Measurements from ENCODE around the gene ADGRL3.

The ADGRL3 gene

DNA sequence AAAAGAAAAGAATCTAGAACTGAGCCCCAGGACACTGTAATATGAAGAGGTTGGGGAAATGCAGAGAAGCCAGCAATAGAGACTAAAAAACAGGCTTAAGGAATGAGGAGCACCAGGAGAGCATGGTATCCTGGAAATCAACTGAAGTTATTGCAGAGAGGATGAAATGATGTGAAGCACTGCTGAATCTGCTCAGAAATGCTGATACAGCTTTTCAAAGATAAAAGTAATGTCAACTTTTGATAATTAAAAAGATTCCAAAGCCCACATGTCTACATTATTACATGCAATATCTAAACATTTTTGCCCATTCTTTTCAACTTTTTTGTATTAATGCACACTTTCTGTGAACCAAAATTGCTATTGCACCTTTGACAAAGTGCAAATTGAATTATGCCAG lies 718.4 kb downstream of the ADGRL3 start (continued):
- TF ChIP-seq, protein P1, sequence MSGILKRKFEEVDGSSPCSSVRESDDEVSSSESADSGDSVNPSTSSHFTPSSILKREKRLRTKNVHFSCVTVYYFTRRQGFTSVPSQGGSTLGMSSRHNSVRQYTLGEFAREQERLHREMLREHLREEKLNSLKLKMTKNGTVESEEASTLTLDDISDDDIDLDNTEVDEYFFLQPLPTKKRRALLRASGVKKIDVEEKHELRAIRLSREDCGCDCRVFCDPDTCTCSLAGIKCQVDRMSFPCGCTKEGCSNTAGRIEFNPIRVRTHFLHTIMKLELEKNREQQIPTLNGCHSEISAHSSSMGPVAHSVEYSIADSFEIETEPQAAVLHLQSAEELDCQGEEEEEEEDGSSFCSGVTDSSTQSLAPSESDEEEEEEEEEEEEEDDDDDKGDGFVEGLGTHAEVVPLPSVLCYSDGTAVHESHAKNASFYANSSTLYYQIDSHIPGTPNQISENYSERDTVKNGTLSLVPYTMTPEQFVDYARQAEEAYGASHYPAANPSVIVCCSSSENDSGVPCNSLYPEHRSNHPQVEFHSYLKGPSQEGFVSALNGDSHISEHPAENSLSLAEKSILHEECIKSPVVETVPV (CRISPR knock-in tag; IDR thresholded peaks at IDR 0.05): no peak

DNA sequence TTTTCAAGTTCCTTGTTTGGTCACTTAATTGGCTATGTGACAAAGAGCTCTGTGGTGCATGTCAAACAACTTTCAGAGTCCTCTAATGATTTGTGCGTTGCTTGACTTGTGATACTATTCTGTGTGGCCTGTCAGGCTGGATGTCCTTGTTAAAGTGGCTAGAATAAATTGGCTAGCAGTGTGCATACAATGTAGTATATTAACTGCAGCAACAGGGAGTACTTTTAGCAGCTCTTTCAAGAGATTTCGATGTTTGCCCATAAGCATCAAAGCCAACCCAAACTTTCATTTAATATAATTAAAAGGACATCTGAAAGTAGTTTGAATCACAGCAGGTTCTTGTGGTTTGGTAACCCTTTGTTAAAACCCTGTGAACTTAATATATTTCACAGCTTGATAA lies 718.9 kb downstream of the ADGRL3 start:
- no peak for TF ChIP-seq TOX (CRISPR knock-in tag; IDR thresholded peaks at IDR 0.05; ENCODE audit: borderline replicate concordance)
- ATAC-seq: no peak

DNA sequence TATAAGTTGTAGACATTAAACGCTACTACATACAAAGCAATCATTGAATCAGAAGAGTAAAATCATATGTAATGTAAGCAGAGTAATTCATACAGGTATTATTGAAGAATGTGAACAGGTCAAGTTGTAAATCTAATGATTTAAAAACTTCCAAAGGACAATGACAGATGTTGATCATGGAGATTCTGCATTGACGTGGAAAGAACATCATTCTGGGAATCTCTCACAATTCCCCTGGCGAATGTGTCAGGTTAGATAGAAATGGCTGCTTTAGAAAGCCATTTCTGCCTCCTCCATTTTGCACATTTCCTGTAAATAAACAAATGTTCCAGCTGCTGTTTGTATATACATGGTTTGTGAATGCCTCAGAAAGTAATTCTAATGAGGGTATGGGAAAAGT lies 719.4 kb downstream of the ADGRL3 start:
- ATAC-seq: no peak
- TF ChIP-seq, protein P1 (CRISPR knock-in tag; IDR thresholded peaks at IDR 0.05): no peak
- TF ChIP-seq GLIS3 (CRISPR knock-in tag; IDR thresholded peaks at IDR 0.05) (no peak), TOX (CRISPR knock-in tag; IDR thresholded peaks at IDR 0.05; ENCODE audit: borderline replicate concordance) (no peak), BACH2 (CRISPR knock-in tag; IDR thresholded peaks at IDR 0.05; ENCODE audit: borderline replicate concordance) (no peak), ZNF8 (CRISPR knock-in tag; IDR thresholded peaks at IDR 0.05) (no peak), ZFP30 (CRISPR knock-in tag; IDR thresholded peaks at IDR 0.05) (no peak), OSR1 (CRISPR knock-in tag; IDR thresholded peaks at IDR 0.05) (no peak), CSDC2 (CRISPR knock-in tag; IDR thresholded peaks at IDR 0.05) (no peak), ISL1 (CRISPR knock-in tag; IDR thresholded peaks at IDR 0.05) (no peak), ZNF565 (CRISPR knock-in tag; conservative IDR thresholded peaks at IDR 0.05; ENCODE audit: low read depth) (no peak)
- TF ChIP-seq, protein P2, sequence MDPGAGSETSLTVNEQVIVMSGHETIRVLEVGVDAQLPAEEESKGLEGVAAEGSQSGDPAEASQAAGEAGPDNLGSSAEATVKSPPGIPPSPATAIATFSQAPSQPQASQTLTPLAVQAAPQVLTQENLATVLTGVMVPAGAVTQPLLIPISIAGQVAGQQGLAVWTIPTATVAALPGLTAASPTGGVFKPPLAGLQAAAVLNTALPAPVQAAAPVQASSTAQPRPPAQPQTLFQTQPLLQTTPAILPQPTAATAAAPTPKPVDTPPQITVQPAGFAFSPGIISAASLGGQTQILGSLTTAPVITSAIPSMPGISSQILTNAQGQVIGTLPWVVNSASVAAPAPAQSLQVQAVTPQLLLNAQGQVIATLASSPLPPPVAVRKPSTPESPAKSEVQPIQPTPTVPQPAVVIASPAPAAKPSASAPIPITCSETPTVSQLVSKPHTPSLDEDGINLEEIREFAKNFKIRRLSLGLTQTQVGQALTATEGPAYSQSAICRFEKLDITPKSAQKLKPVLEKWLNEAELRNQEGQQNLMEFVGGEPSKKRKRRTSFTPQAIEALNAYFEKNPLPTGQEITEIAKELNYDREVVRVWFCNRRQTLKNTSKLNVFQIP (CRISPR knock-in tag; IDR thresholded peaks at IDR 0.05; ENCODE audit: borderline replicate concordance, low read depth): no peak

DNA sequence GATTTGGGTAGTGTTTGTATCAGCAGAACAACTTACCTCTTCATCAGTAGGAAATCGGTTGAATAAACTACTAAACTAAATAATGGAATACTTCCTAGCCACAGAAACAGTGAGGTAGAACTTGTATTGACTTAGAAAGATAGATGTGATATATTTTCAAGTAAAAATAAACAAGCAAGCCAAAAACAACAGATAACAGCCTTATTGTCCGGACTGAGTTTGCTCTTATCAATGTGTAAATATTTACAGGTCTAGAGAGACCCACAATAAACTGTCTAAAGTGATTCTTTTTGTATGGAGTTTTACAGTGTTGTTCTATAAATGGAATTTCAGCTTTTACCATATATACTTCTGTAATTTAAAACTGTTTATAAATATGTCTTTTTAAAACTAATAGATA lies 721.8 kb downstream of the ADGRL3 start:
- ATAC-seq: no peak
- TF ChIP-seq, protein P1 (CRISPR knock-in tag; IDR thresholded peaks at IDR 0.05): no peak

DNA sequence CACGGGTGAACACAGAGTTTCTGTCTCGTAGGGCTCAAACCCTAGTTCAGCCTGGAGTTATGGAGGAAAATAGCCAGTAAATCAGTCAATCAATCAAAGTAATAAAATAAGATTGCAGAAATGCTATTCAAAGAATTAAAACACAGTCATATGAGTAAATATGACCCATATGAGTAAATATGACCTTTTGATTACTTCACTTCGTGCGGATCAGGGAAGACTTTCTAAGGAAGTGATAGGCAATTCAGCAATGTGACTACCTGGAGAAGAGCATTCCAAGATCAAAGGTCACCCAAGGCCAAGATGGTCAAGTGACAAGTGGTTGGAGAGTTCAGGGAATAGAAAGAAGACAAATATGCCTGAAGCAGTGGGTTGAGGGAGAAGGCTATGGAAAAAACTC lies 722.6 kb downstream of the ADGRL3 start:
- no peak for ATAC-seq
- TF ChIP-seq, protein P2 (CRISPR knock-in tag; IDR thresholded peaks at IDR 0.05; ENCODE audit: borderline replicate concordance, low read depth): no peak
- no peak for TF ChIP-seq ISL1 (CRISPR knock-in tag; IDR thresholded peaks at IDR 0.05)
- no peak for TF ChIP-seq PPARA (CRISPR knock-in tag; IDR thresholded peaks at IDR 0.05; ENCODE audit: borderline replicate concordance)
- no peak for TF ChIP-seq ARNTL (CRISPR knock-in tag; IDR thresholded peaks at IDR 0.05; ENCODE audit: borderline replicate concordance, low read depth)
- TF ChIP-seq CSDC2 (CRISPR knock-in tag; IDR thresholded peaks at IDR 0.05): no peak
- TF ChIP-seq, protein P3, sequence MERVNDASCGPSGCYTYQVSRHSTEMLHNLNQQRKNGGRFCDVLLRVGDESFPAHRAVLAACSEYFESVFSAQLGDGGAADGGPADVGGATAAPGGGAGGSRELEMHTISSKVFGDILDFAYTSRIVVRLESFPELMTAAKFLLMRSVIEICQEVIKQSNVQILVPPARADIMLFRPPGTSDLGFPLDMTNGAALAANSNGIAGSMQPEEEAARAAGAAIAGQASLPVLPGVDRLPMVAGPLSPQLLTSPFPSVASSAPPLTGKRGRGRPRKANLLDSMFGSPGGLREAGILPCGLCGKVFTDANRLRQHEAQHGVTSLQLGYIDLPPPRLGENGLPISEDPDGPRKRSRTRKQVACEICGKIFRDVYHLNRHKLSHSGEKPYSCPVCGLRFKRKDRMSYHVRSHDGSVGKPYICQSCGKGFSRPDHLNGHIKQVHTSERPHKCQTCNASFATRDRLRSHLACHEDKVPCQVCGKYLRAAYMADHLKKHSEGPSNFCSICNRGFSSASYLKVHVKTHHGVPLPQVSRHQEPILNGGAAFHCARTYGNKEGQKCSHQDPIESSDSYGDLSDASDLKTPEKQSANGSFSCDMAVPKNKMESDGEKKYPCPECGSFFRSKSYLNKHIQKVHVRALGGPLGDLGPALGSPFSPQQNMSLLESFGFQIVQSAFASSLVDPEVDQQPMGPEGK (CRISPR knock-in tag; IDR thresholded peaks at IDR 0.05; ENCODE audit: borderline replicate concordance): no peak
